NCI-H2081 treated with DMSO at 0.1 percent for 48 hours (cell line): ENCODE results near the gene SLC24A4.

ENCODE experiments used
- DNase-seq: peaks from one replicate; lab custom pipeline; 2025; lab: John Stamatoyannopoulos, UW

Gene SLC24A4

GRCh38 chr14:92544051-92544720 is 221.2 kb downstream of the SLC24A4 start:
- no peak for DNase-seq

DNA sequence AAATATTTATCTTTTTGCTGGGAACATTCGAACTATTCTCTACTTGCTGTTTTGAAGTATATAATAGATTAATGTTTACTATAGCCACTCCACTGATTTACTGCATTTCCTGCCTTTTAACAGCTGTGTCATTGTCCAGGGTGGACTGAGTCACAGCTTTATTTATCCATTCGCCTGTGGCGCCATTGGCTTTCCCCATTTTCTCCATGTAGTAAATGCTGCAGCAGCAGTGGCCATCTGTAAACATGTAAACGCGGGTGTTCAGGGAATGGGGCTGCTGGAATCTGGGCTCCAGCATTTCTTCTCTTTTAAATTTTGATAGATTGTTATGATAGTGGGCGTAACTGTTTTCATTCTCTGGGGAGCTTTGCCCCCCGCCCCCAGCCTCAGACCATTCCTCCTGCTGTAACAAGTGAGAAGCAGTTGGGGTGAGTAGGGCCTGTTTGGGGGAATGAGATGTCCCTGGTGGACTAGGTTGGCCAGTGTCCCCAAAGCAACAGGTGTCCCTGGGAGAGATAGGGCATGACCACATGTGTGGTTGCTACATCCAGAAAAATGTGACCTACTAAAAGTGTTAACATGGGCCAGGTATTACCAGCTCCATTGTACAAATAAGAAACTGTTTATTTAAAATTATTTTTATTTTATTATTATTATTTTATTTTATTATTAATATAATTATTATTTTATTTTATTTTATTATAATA is 223.5 kb downstream of the SLC24A4 start:
- no peak for DNase-seq

DNA sequence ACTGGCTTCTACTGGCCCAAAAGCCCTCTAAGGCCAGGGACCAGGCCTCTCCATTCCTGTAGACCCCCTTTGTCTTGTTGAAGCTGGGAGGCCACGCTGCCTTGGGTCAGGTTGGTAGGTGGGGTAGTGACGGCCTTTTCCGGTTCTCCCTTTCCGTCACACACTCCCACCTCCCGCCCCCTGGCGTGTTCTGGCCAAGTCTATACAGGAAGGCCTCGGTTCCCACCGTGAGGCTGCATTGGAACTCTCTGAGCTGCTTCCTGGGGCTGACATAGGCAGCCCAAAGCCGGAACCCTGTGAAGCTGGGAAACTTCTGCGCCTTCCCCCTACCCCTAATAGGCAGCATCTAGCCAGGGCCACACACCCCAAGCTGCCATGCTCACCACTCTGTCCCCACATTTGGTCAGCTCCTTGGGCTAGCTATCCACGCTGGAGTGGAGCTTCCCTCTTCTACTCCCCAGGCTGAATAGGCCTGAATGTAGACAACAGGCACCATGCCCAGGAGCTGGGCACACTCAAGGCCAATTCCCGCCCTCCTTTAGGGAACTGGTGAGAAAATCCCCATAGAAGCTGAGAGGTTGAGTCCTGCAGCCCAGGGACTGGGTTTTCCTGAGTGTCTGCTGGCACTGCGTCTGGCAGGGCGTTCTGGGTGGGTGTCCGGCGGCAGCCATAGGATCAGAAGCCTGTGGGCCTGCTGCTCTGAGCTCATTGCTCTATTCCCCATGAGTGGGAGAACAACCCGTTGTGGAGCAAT is 226.3 kb downstream of the SLC24A4 start:
- no peak for DNase-seq

DNA sequence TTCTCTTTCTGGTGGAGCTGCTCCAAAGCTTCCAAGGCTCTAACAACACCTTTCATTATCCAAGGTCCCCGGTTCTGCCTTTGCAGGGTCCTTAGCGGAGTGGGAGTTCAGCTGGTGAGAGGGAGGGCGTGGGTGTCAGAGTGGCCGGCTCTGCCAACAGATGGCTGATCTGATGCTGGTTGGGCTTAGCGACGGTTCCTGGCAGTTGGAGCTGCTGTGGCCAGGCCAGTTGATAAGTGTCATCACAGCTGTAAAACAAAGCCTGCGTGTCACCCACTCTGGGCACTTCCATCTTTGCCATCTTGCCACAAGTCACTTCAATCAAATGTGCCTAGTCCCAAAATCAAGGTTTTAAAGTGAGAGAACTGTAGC is 226.9 kb downstream of the SLC24A4 start:
- DNase-seq = no peak
